WTC11 (cell line): ENCODE measurements around the gene FBXL4. TPM values are rescaled to one million over a fixed set of nuclear protein-coding genes. Genes with fewer than 3 reads are reported as not detected.

Experiments
- ATAC-seq: fragments of 200-7000 bp; cut with Tn5 transposase; 2 replicates; pipeline ENCODE4 v1.10.0; 2021; ENCODE audit warnings: mild to moderate bottlenecking, moderate library complexity
- CTCF ChIA-PET: fragments of 300-600 bp; sonication (Branson Sonifier 250); formaldehyde crosslinking; loops from one replicate; lab custom pipeline; 2021; ENCODE audit warnings: antibody characterized with exemption; lab: Charles Lee
- POLR2A ChIA-PET: fragments of 350-600 bp; sonication (Branson Sonifier 250); formaldehyde crosslinking; loops from one replicate; lab custom pipeline; 2021; ENCODE audit warnings: antibody characterized with exemption; lab: Charles Lee
- DNase-seq: peaks from one replicate; pipeline ENCODE4 v3.0.0; 2021; ENCODE audit warnings: low spot score
- H3K27ac Mint-ChIP-seq: 2 replicates; pipeline ENCODE4 v1.8.0; 2021; ENCODE audit warnings: mixed read lengths
- H3K27me3 Mint-ChIP-seq: 2 replicates; pipeline ENCODE4 v1.8.0; 2021; ENCODE audit warnings: low read depth, mild to moderate bottlenecking, moderate library complexity, mixed read lengths
- H3K36me3 Mint-ChIP-seq: 2 replicates; pipeline ENCODE4 v1.8.0; 2021; ENCODE audit warnings: mixed read lengths
- H3K4me1 Mint-ChIP-seq: 2 replicates; pipeline ENCODE4 v1.8.0; 2022; ENCODE audit warnings: mixed read lengths
- H3K4me3 Mint-ChIP-seq: 2 replicates; pipeline ENCODE4 v1.8.0; 2021; ENCODE audit warnings: mild to moderate bottlenecking, moderate library complexity, mixed read lengths
- H3K9me3 Mint-ChIP-seq: 2 replicates; pipeline ENCODE4 v1.8.0; 2021; ENCODE audit warnings: mixed read lengths
- ATF1 ChIP-seq: sonication (generic); formaldehyde crosslinking; IDR thresholded peaks from 2 replicates; pipeline ENCODE4 v1.8.1; 2023; ENCODE audit warnings: mild to moderate bottlenecking, moderate library complexity, missing genetic modification reagents
- ATF3 ChIP-seq: sonication (generic); formaldehyde crosslinking; conservative IDR thresholded peaks from 2 replicates; pipeline ENCODE4 v1.8.1; 2022; ENCODE audit warnings: mild to moderate bottlenecking, missing genetic modification reagents
- ATF6 ChIP-seq: sonication (generic); formaldehyde crosslinking; IDR thresholded peaks from 2 replicates; pipeline ENCODE4 v1.8.1; 2023; ENCODE audit warnings: mild to moderate bottlenecking, missing genetic modification reagents
- ERG ChIP-seq: fragments of 250-450 bp; sonication (Bioruptor Pico); IDR thresholded peaks from 2 replicates; pipeline ENCODE4 v1.8.0; 2021; ENCODE audit warnings: mild to moderate bottlenecking
- ESRRA ChIP-seq: sonication (generic); formaldehyde crosslinking; IDR thresholded peaks from 2 replicates; pipeline ENCODE4 v1.8.1; 2022; ENCODE audit warnings: mild to moderate bottlenecking, missing genetic modification reagents, borderline replicate concordance
- FOXK1 ChIP-seq: sonication (generic); formaldehyde crosslinking; IDR thresholded peaks from 2 replicates; pipeline ENCODE4 v1.8.0; 2022; ENCODE audit warnings: mild to moderate bottlenecking, moderate library complexity, missing genetic modification reagents
- FOXP4 ChIP-seq: sonication (generic); formaldehyde crosslinking; IDR thresholded peaks from 2 replicates; pipeline ENCODE4 v1.8.0; 2022; ENCODE audit warnings: mild to moderate bottlenecking, missing genetic modification reagents
- GTF2I ChIP-seq: fragments of 250-450 bp; sonication (Bioruptor Pico); conservative IDR thresholded peaks from 2 replicates; pipeline ENCODE4 v1.4.0; 2021; ENCODE audit warnings: mild to moderate bottlenecking
- HMGA2 ChIP-seq: fragments of 250-450 bp; sonication (Bioruptor Pico); IDR thresholded peaks from 2 replicates; pipeline ENCODE4 v1.4.0; 2021; ENCODE audit warnings: mild to moderate bottlenecking, moderate library complexity
- MYBL2 ChIP-seq: sonication (generic); formaldehyde crosslinking; IDR thresholded peaks from 2 replicates; pipeline ENCODE4 v1.8.1; 2023; ENCODE audit warnings: mild to moderate bottlenecking, moderate library complexity, missing genetic modification reagents
- NFE2L1 ChIP-seq: sonication (generic); formaldehyde crosslinking; IDR thresholded peaks from 2 replicates; pipeline ENCODE4 v1.8.1; 2023; ENCODE audit warnings: missing genetic modification reagents
- NR2C2 ChIP-seq: sonication (generic); formaldehyde crosslinking; IDR thresholded peaks from 2 replicates; pipeline ENCODE4 v1.8.0; 2022; ENCODE audit warnings: mild to moderate bottlenecking, missing genetic modification reagents
- NR3C1 ChIP-seq: sonication (generic); formaldehyde crosslinking; conservative IDR thresholded peaks from 2 replicates; pipeline ENCODE4 v1.8.1; 2023; ENCODE audit warnings: low read depth, mild to moderate bottlenecking, missing genetic modification reagents
- RELA ChIP-seq: sonication (generic); formaldehyde crosslinking; IDR thresholded peaks from 2 replicates; pipeline ENCODE4 v1.8.1; 2022; ENCODE audit warnings: missing genetic modification reagents, mild to moderate bottlenecking, borderline replicate concordance
- TEAD4 ChIP-seq: sonication (generic); formaldehyde crosslinking; IDR thresholded peaks from 2 replicates; pipeline ENCODE4 v1.8.0; 2022; ENCODE audit warnings: mild to moderate bottlenecking, missing genetic modification reagents
- ZBTB21 ChIP-seq: sonication (generic); formaldehyde crosslinking; IDR thresholded peaks from 2 replicates; pipeline ENCODE4 v1.8.1; 2023; ENCODE audit warnings: mild to moderate bottlenecking, missing genetic modification reagents, borderline replicate concordance
- ZBTB43 ChIP-seq: sonication (generic); formaldehyde crosslinking; IDR thresholded peaks from 2 replicates; pipeline ENCODE4 v1.8.1; 2023; ENCODE audit warnings: mild to moderate bottlenecking, missing genetic modification reagents
- ZNF121 ChIP-seq: sonication (generic); formaldehyde crosslinking; IDR thresholded peaks from 2 replicates; pipeline ENCODE4 v1.8.0; 2023; ENCODE audit warnings: missing genetic modification reagents
- ZNF396 ChIP-seq: fragments of 250-450 bp; sonication (Bioruptor Pico); IDR thresholded peaks from 2 replicates; pipeline ENCODE4 v1.8.0; 2021; ENCODE audit warnings: mild to moderate bottlenecking, moderate library complexity, borderline replicate concordance
- ZNF423 ChIP-seq: fragments of 250-450 bp; sonication (Bioruptor Pico); IDR thresholded peaks from 2 replicates; pipeline ENCODE4 v2.1.2; 2022; ENCODE audit warnings: mild to moderate bottlenecking, moderate library complexity
- total RNA-seq: library from RNA; stranded (reverse); gene quantifications from 3 replicates; pipeline ENCODE4 v1.2.3, GENCODE V29; 2021

The FBXL4 gene
- total RNA-seq, 1 experiment from 2014 or later: 10.3 TPM

- no peak for TF ChIP-seq TEAD4 (CRISPR knock-in tag)
- no peak for TF ChIP-seq ZNF423 (CRISPR knock-in tag)
These were observed 25.8 kb upstream of the FBXL4 start (continued) for GRCh38 chr6:98973571-98973970.

- Mint-ChIP-seq H3K36me3 (no peaks in the 10 kb centered on the region; the same call in 1 of the 2 replicates), H3K4me1 (peaks cover 15% of the 10 kb centered on the region), H3K9me3 (peaks cover 7% of the 10 kb centered on the region), H3K4me3 (no peak overlapping the region), H3K27me3 (no peaks in the 10 kb centered on the region), H3K27ac (peak overlapping the region; percentile 2; the same call in 1 of the 2 replicates)
- no peak for DNase-seq
- no peak for TF ChIP-seq ATF6 (CRISPR knock-in tag)
- TF ChIP-seq FOXK1 (CRISPR knock-in tag): no peak
- no peak for TF ChIP-seq ESRRA (CRISPR knock-in tag)
- no peak for TF ChIP-seq GTF2I (CRISPR knock-in tag)
- TF ChIP-seq ATF3 (CRISPR knock-in tag): no peak
- no peak for TF ChIP-seq MYBL2 (CRISPR knock-in tag)
- TF ChIP-seq ATF1 (CRISPR knock-in tag): no peak
- no peak for TF ChIP-seq FOXP4
- TF ChIP-seq ZNF396 (CRISPR knock-in tag): no peak
- TF ChIP-seq NFE2L1 (CRISPR knock-in tag): no peak
- no peak for TF ChIP-seq ZBTB21 (CRISPR knock-in tag)
- TF ChIP-seq RELA (CRISPR knock-in tag): no peak
- TF ChIP-seq ZBTB43 (CRISPR knock-in tag): no peak
- TF ChIP-seq ERG (CRISPR knock-in tag): no peak
- CTCF ChIA-PET: interaction anchor here (1.6 kb wide), 1 partner anchor 9 kb away, joined by 4 read pairs; no protein-coding TSS in a partner anchor
- POLR2A ChIA-PET: no interaction called here
- peak; percentile 86 for ATAC-seq
These were observed 23.6 kb upstream of the FBXL4 start for GRCh38 chr6:98971303-98971702.

GRCh38 chr6:98970469-98970868 is 22.7 kb upstream of the FBXL4 start:
- ChIA-PET POLR2A (no interaction called here), CTCF (interaction anchor here (1.3 kb wide), 1 partner anchor 9 kb away, joined by 4 read pairs; no protein-coding TSS in a partner anchor)
- no peak for TF ChIP-seq NR2C2 (CRISPR knock-in tag)
- TF ChIP-seq RELA (CRISPR knock-in tag): no peak
- TF ChIP-seq ZNF121 (CRISPR knock-in tag): no peak
- TF ChIP-seq NR3C1 (CRISPR knock-in tag): no peak
- TF ChIP-seq HMGA2 (CRISPR knock-in tag): no peak
- Mint-ChIP-seq H3K27me3 (no peaks in the 10 kb centered on the region), H3K4me1 (peaks cover 15% of the 10 kb centered on the region), H3K9me3 (peaks cover 7% of the 10 kb centered on the region), H3K36me3 (no peaks in the 10 kb centered on the region; the same call in 1 of the 2 replicates), H3K4me3 (no peak overlapping the region), H3K27ac (no peak overlapping the region)
- ATAC-seq (no peak), DNase-seq (no peak)
